Osteoblast (primary cell): ENCODE data around the gene VGLL4. TPM values are rescaled to one million over a fixed set of nuclear protein-coding genes. Genes with fewer than 3 reads are reported as not detected.

ENCODE experiments used
- DNase-seq: peaks from one replicate; pipeline ENCODE4 v3.0.0; 2011; ENCODE audit warnings: low spot score, mixed read lengths; ENCODE audit not compliant: insufficient read length; ENCODE audit errors: missing footprints
- H2AFZ ChIP-seq: 2 replicates; pipeline ENCODE4 v1.6.0; 2011; ENCODE audit warnings: mild to moderate bottlenecking, low read length
- H3K27ac ChIP-seq: 2 replicates; pipeline ENCODE4 v1.5.1; 2011; ENCODE audit warnings: mild to moderate bottlenecking, low read depth, low read length, moderate library complexity
- H3K27me3 ChIP-seq: 2 replicates; pipeline ENCODE4 v1.6.0; 2012; ENCODE audit warnings: mild to moderate bottlenecking, control low read depth, inconsistent platforms, low read length, moderate library complexity; ENCODE audit not compliant: insufficient read depth
- H3K36me3 ChIP-seq: 2 replicates; pipeline ENCODE4 v1.5.1; 2011; ENCODE audit warnings: mild to moderate bottlenecking, low read length, control low read depth, moderate library complexity; ENCODE audit not compliant: insufficient read depth
- H3K4me1 ChIP-seq: 2 replicates; pipeline ENCODE4 v1.5.1; 2011; ENCODE audit warnings: mild to moderate bottlenecking, low read length, control low read depth, moderate library complexity; ENCODE audit not compliant: insufficient read depth
- H3K4me2 ChIP-seq: 2 replicates; pipeline ENCODE4 v1.6.0; 2011; ENCODE audit warnings: mild to moderate bottlenecking, low read length; ENCODE audit not compliant: insufficient read depth
- H3K4me3 ChIP-seq: fragments of 200-600 bp; sonication (generic); 3 replicates; pipeline ENCODE4 v1.5.1; 2012; ENCODE audit warnings: mild to moderate bottlenecking, low read length, inconsistent platforms; ENCODE audit not compliant: insufficient read depth
- H3K79me2 ChIP-seq: 2 replicates; pipeline ENCODE4 v1.6.0; 2012; ENCODE audit warnings: mild to moderate bottlenecking, low read length, control low read depth, inconsistent platforms; ENCODE audit not compliant: insufficient read depth
- H3K9me3 ChIP-seq: 2 replicates; pipeline ENCODE4 v1.5.1; 2011; ENCODE audit warnings: low read depth, low read length, control low read depth
- H4K20me1 ChIP-seq: 2 replicates; pipeline ENCODE4 v1.6.0; 2012; ENCODE audit warnings: mild to moderate bottlenecking, low read length, control low read depth; ENCODE audit not compliant: insufficient read depth
- CTCF ChIP-seq: IDR thresholded peaks from 2 replicates; pipeline ENCODE4 v1.5.1; 2011; ENCODE audit warnings: mild to moderate bottlenecking, low read depth, low read length, moderate library complexity; ENCODE audit errors: extremely low read depth
- total RNA-seq: library from RNA; depleted of rRNA; stranded (reverse); fragments of >200 nt; gene quantifications from 2 replicates; pipeline ENCODE4 v1.2.3, GENCODE V29; 2012

Gene VGLL4
- total RNA-seq, result 58.0 and 68.8 TPM in 2 replicates

DNA sequence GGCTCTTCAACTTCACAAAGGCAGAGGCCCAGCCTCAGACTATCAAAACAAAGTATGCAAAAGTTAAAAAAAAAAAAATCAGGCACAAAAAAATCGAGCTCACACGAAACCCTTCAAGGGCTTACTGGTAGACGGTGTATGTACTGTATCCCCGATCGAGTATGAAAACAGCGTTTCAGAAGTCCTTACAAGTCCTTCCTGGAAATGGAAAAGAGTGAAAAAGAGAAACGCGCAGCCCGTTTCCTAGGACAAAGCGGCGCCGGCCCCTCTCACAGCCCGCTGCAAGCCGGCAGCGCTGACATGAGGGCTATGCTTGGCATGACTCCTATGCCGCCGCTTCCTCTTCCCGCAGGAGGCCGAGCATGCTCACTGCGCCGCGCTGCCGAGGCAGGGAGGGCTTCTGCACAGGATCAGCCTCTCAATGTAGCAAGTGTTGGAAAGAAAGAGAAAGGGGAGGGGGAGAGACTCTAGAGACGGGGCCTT is at the start of gene VGLL4:
VGLL4 (minus strand) TSS at position 311 of the 483 bp plus-strand sequence. CDS start 397 bp downstream, outside the sequence.
- Histone ChIP-seq H3K27me3 (no peaks in the 10 kb centered on the region), H3K9me3 (no peaks in the 10 kb centered on the region), H3K4me1 (peaks cover 31% of the 10 kb centered on the region), H2AFZ (peak within 1 kb of the TSS; percentile 36), H3K4me3 (peak within 1 kb of the TSS; percentile 87), H3K4me2 (peak within 1 kb of the TSS; percentile 82), H3K79me2 (peaks cover 54% of the 10 kb centered on the region), H3K27ac (peak within 1 kb of the TSS; percentile 95), H3K36me3 (no peaks in the 10 kb centered on the region), H4K20me1 (peaks cover 5% of the 10 kb centered on the region)
- no peak for TF ChIP-seq CTCF
- DNase-seq, result peak; percentile 93

- no peak for TF ChIP-seq CTCF
- Histone ChIP-seq H3K4me2 (no peak overlapping the region), H4K20me1 (peaks cover 4% of the 10 kb centered on the region), H3K27me3 (no peaks in the 10 kb centered on the region), H3K4me3 (no peak overlapping the region), H3K79me2 (peaks cover 20% of the 10 kb centered on the region), H3K36me3 (no peaks in the 10 kb centered on the region), H3K4me1 (peaks cover 11% of the 10 kb centered on the region), H3K27ac (no peak overlapping the region), H3K9me3 (no peaks in the 10 kb centered on the region), H2AFZ (no peak overlapping the region)
- no peak for DNase-seq
Measured at GRCh38 chr3:11692532-11692813, 48.8 kb upstream of the VGLL4 start.

- TF ChIP-seq CTCF, result no peak
- Histone ChIP-seq H2AFZ (no peak overlapping the region), H3K79me2 (peaks cover 16% of the 10 kb centered on the region), H3K9me3 (no peaks in the 10 kb centered on the region), H3K4me2 (no peak overlapping the region), H3K4me1 (peaks cover 11% of the 10 kb centered on the region), H3K36me3 (no peaks in the 10 kb centered on the region), H3K4me3 (no peak overlapping the region), H3K27me3 (no peaks in the 10 kb centered on the region), H3K27ac (no peak overlapping the region), H4K20me1 (peaks cover 4% of the 10 kb centered on the region)
- no peak for DNase-seq
Measured at GRCh38 chr3:11691767-11692531, 48.2 kb upstream of the VGLL4 start.

DNA sequence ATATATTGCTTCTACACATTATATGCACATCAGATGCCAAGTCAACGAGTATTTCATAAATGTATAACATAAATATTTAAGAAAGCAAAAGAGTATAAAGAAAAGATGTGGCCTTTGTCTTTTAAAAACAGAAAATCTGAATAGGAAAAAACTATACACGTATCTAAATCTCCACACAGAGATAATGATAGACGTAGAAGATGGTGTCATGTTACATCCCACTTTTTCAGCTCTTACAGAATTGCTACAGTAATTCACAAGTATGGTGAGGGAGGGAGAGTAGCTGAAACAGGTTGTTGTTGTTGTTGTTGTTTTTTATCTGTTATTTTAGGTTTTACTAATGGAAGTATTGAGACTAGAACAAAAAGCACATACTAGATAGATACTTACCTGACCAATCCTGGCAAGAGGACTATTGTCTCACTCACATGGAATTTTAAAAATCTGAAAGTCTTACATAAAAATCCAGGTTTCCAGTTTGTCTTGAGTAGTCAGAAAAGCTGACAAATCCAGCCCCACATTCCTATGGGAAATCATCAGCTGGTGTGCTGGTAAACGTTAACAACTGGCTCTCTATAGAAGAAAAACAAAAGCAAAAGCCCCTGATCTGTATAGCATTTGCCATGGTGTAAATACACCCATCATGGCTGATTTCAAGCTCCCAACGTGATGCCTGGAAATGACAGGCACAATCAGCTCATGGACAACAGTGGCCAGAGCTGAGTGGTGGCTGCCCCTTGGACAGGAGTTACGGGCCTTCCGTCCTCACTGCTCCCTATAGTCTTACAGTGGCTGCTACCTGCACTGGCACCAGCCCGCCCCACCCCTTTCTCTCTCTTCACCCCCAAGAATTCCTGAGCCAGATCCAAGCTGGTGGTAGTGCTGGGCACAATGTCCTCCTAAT is 47.4 kb upstream of the VGLL4 start:
- H3K36me3 ChIP-seq, result no peaks in the 10 kb centered on the region
- H3K4me3 ChIP-seq, result no peak overlapping the region
- no peak overlapping the region for H2AFZ ChIP-seq
- TF ChIP-seq CTCF, result no peak
- peaks cover 4% of the 10 kb centered on the region for H4K20me1 ChIP-seq
- no peaks in the 10 kb centered on the region for H3K27me3 ChIP-seq
- peaks cover 10% of the 10 kb centered on the region for H3K79me2 ChIP-seq
- no peak for DNase-seq
- peaks cover 11% of the 10 kb centered on the region for H3K4me1 ChIP-seq
- no peak overlapping the region for H3K4me2 ChIP-seq
- no peaks in the 10 kb centered on the region for H3K9me3 ChIP-seq
- H3K27ac ChIP-seq, result peak overlapping the region; percentile 36
